Middle frontal gyrus (tissue), 1 donor: ENCODE results near the gene GABBR2.

Source experiments
- DNase-seq: peaks from one replicate; pipeline ENCODE4 v3.0.0-alpha.2; 2015; ENCODE audit warnings: low spot score; ENCODE audit errors: extremely low spot score

Gene GABBR2

DNA sequence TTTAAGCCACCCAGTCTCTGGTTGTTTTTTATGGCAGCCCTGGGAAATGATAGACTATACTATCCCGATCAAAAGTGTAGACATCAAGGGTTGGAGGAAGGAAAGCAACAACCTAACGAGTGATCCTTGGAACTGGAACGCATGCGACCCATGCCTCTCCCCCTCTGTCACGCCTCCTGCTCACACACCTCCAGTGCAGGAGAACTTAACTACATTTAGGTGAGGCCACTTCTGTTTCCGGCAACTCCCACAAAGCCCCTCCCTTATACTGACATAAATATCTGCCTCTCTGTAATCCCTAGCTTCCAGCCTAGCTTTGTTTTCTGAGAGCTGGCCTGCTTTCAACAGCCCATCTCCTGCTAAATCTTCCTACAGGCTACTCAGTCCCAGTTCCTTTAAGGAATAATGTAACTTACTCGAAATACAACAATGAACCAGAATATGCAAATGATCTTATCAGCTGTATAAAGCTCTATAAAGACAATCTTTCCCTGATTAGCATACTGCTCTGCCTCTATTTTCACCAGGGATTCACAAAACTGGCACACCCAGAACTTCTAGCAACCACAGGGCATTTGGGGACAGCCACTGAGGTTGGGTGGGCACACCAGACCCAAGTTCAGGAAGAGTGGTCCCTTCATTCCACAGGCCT lies 73.9 kb downstream of the GABBR2 start:
- DNase-seq: no peak

- DNase-seq: no peak
These were observed 75.9 kb downstream of the GABBR2 start for GRCh38 chr9:98632839-98633238.

- DNase-seq: no peak
These were observed 81.4 kb downstream of the GABBR2 start for GRCh38 chr9:98627296-98627695.

- no peak for DNase-seq
These were observed 83.0 kb downstream of the GABBR2 start for GRCh38 chr9:98625728-98626127.

DNA sequence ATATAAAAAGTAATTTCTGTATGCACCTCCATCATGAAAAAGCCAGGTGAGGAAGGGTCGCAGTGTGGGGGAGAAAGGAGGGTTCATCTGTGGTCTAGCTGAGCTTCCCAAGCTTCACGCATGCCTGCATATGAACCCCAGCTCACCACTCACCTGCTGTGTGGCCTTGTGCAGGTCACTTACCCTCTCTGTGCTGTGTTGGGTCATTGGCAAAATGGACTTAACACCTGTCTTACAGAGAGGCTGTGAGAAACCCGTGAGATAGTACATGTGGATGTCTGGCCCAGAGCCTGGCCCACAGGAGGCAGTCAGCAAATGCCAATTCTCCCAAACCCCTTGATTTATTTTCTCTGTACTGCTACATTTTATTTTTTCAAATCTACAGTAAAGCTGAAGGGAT lies 88.9 kb downstream of the GABBR2 start:
- no peak for DNase-seq

DNA sequence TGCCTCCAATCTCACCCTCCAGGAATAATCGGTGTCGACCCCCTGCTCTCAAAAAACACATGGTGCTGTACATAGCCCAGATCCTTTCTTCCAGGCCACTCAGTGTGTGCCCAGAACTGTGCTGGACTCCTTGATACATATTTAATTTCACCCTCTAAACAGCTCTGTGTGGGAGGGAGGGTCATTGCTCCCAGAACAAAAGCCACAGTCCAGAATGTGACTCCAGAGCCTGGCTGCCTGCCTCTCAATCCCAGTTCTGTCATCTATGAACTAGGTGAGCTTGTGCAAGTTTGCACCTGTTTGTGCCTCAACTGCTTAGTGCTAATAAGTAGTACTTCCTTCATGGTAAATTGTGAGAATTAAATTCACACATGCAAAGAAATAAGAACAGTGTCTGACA lies 93.1 kb downstream of the GABBR2 start:
- no peak for DNase-seq

- DNase-seq: no peak
These were observed 93.8 kb downstream of the GABBR2 start for GRCh38 chr9:98614941-98615340.

DNA sequence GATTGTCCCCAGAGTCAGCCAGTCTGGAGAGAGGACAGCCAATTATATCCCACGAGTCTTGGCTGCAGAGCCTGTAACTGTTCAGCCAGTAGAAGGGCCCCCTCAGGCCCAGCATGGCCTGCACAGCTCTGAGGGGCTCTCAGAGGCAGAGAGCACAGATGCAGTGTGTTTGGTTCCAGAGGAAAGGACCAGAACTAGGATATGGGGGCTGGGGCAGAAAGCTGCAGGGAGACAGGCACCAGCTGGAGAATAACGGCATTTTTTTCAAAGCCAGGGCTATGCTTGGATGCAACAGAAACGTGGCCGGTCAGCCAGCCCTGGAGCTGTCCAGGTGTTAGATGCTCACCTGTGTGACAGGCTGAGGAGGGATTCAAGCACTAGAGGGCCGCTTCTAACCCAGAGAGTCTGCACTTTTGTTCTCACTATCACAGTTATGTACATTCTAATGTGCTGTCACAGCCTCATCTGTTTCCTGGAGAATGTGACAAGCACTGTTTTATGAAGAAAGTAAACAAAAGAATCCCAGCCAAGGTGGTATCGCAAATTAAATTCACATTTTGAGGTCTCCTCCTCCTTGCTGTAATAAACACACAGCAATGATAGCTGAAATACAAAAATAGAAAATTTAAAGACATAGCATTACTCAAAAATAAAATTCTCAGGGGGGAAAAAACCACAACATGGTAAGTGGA lies 96.5 kb downstream of the GABBR2 start:
- DNase-seq: no peak

GRCh38 chr9:98611319-98611718 lies 97.4 kb downstream of the GABBR2 start:
- DNase-seq: no peak

DNA sequence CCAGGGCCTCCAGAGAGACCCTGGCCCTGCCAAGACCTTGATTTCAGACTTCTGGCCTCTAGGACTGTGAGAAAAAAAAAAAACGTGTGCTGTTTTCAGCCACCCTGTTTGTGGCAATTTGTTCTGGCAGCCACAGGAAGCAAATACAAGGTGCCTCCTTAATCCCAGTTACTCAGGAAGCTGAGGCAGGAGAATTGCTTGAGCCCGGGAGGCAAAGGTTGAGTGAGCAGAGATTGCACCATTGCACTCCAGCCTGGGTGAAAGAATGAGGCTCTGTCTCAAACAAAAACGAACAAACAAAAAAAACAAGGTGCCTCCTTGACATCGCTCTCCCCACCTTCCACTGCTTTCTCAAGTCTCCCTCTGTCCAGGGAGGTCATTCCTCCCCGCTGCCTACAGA lies 98.0 kb downstream of the GABBR2 start:
- no peak for DNase-seq

- DNase-seq: peak; percentile 12
These were observed 98.5 kb downstream of the GABBR2 start for GRCh38 chr9:98610211-98610610.

DNA sequence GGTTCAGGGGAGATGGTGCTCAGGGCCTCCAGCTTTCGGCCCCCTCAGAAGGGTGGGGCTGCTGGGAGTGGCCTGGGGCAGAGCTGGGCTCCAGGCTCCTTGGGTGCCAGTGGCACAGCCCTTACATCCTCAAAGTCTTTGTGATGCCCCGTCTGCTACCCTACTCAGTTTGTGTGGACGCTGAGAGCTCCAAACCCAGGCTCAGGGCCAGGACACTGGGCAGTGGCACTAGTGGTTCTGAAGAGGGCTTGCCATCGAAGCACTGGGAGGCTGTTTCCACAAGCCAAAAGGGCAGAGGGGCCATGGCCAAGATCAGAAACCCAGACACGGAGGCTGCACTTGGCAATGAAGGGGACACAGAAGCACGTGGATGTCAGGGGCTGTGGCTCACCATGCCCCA lies 99.1 kb downstream of the GABBR2 start:
- DNase-seq: no peak

- DNase-seq: no peak
These were observed 100.9 kb downstream of the GABBR2 start for GRCh38 chr9:98607787-98608186.

- no peak for DNase-seq
These were observed 101.6 kb downstream of the GABBR2 start for GRCh38 chr9:98607152-98607551.

GRCh38 chr9:98606730-98607129 lies 102.0 kb downstream of the GABBR2 start:
- DNase-seq: no peak

DNA sequence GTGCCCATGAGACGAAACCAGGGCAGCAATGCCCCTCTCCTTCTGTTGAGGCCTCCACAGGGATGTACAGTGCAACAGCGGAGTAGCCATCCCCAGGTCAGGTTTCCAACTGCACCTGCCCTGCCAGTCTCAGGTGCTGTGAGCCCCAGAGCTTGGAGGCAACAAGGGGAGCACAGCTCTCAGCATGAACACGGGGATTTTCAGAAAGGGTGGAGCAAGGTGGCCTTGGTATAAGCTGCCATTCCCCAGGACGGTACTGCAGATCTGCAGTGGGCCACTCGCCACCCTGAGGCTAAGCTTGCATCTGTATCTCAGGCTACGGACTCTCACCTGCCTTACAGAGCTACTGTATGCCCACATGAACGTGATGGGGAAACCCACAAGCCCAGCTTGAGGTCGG lies 103.6 kb downstream of the GABBR2 start:
- no peak for DNase-seq

- DNase-seq: peak; percentile 29
These were observed 104.8 kb downstream of the GABBR2 start for GRCh38 chr9:98603821-98604383.

DNA sequence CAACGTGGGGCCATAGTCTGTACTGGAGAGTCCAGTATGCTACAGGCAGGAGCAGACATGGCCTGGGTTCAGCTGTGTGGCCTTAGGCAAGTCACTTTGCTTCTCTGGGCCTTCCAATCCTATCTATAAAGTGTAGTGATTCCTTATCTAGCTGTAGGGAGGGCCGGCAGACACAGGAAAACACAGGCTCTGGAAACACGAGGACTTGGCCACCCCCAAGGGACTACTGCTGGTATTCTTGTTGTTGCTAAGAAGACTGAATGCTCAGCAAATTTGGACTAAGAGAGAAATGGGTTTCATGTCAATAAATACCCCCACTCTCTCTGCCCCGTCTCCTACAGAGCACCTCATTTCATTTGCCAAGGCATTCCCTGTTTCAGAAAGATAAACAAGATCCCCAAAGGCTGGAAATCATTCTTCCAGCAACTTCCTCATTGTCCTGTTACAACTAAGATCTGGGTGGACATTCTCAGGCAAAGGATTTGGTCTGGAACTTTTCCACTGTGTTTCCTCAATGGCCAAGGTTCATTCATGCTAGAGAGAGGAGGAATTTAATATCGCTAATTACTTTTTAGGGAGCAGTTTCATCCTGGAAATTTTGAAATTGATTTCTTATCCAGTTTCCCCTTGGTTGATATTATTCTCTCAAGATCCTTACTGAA lies 105.8 kb downstream of the GABBR2 start:
- no peak for DNase-seq

DNA sequence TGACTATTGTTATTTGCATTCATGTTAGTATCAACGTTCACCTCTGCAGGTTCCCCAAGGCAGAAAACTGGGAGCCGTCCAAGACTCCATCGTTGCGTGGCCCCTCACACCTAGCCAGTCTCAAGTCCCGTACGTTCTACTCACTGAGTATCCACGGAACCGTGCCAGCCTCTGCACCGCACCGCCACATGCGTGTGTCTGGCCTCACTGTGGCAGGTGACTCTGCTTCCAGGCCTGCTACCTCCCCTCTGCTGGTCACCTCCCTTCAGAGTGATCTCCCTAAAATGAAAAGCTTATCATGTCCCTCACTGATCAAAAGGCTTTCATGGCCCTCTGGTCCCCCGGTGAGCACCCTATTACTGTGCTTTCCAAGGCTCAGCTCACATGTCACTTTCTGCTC lies 108.1 kb downstream of the GABBR2 start:
- DNase-seq: no peak

GRCh38 chr9:98599566-98600216 lies 109.0 kb downstream of the GABBR2 start:
- DNase-seq: no peak

GRCh38 chr9:98598861-98599260 lies 109.9 kb downstream of the GABBR2 start:
- DNase-seq: no peak

DNA sequence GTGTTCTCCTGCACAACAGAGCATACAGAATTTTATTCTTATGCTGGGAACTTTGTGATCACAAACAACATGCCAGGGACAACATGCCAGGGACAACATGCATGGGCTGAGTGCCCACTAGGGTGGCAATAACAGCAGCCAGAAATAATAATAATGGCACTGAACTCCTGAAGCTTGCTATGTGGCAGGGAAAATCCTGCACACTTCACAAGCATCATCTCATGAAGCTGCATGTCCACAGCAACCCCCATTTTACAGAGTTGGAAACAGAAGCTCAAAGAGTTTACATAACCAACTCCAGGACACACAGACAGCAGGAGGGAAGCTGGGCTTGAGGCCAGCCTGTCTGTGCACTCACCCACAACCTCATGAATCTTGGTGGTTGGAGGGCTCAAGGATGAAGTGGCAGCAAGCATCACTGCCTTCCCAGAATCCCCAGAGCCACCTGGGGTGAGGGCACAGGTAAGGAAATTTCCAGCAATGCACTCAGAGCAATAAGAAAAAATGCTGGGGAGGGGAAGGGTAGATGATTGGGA lies 111.4 kb downstream of the GABBR2 start:
- DNase-seq: peak; percentile 36
